Pons (tissue), 1 donor: ENCODE data around the gene SECISBP2.

Experiments
- DNase-seq: peaks from one replicate; pipeline ENCODE4 v3.0.0-alpha.2; 2016; ENCODE audit warnings: low spot score

SECISBP2 gene

GRCh38 chr9:89383030-89383720 is 64.9 kb downstream of the SECISBP2 start:
- DNase-seq = no peak

DNA sequence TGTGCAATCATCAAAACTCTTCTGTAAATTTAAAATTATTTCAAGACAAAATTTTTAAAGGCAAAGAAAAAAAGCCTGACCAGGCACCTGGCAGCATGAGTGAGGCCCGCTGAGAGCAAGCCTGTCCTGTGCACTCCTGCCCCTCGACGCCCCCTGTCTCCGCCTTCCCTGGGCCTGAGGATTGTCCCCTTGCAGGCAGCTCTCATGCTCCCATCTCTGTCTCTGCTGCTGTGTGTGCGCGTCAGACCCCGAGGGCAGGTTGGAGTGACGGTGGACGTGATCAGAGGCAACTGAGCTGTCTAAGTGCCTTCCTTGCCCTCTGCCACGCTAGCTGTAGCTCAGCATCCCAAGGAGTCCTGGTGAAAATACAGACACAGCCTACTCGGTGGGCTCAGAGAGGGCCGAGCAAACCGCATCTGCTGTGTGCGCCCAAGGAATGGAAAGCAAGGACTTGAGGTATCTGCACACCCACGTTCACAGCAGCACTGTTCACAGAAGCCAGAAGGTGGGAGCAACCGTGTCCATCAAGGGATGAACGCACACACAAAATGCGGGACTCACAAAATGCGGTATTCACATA is 65.5 kb downstream of the SECISBP2 start:
- no peak for DNase-seq

- DNase-seq = no peak
Measured at GRCh38 chr9:89384783-89385182, 66.5 kb downstream of the SECISBP2 start.

DNA sequence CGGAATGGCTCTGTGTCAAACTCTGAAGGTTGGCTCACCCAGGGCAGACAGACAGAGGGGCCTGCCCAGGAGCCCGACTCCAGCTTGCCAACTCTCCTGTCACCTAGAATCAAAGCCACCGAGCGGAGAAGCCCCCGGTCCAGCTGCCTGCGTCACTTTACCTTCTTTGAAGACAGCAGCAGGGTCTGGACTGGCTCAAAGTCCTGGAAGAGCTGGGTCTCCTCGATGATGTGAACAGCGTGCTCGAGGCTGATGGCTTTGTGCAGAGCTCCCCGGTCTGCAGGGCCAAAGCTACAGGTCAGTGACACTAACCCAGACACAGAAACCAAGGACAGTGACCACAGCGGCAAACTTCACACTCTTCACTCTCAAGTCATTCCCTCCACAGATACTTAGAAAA is 67.9 kb downstream of the SECISBP2 start:
- DNase-seq = no peak

DNA sequence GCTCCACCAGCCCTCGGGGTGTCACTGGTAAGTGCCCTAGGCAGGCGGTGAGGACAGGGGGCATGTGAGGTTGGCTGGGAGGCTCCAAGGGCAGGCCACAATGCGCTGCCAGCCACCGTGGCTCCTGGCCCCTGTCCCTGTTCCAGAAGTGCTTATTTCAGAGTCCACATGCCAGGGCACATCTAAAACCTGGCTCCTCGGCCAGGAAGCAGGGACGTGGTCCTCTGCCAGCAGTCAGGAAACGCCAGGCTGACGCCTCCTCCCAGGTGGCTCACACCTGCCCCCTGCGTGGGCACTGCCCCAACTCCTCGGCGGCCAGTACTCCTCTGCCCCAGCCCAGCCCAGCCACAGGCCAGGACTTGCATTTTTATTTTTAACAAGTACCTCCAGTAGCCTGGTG is 68.5 kb downstream of the SECISBP2 start:
- DNase-seq = no peak

GRCh38 chr9:89387197-89387849 is 69.0 kb downstream of the SECISBP2 start:
- no peak for DNase-seq

GRCh38 chr9:89388084-89388867 is 70.0 kb downstream of the SECISBP2 start:
- peak; percentile 89 for DNase-seq

GRCh38 chr9:89388868-89389177 is 70.5 kb downstream of the SECISBP2 start:
- DNase-seq = no peak

DNA sequence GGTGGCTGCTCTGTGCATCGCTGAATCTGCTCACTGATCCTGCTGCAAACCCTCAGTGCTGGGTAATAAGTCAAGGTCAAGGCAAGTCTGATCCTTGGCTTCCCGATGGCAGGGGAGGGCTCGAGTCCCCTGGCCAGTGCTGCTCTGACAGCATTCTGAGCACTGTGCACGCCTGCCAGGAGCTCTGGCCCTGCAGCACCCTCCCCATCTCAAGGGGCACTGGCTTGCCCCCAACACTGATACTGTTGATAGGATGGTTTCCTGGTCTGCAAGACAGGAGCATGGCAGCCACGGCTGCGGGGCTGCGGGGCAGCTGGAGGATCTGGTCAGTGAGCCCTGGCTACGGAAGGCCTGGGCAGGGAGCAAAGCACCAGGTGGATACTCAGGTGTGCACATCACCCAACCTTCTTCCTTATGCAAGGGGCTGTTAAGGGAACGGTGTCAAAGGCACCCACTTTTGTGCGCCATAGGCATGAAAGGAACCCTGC is 71.8 kb downstream of the SECISBP2 start:
- DNase-seq = no peak

DNA sequence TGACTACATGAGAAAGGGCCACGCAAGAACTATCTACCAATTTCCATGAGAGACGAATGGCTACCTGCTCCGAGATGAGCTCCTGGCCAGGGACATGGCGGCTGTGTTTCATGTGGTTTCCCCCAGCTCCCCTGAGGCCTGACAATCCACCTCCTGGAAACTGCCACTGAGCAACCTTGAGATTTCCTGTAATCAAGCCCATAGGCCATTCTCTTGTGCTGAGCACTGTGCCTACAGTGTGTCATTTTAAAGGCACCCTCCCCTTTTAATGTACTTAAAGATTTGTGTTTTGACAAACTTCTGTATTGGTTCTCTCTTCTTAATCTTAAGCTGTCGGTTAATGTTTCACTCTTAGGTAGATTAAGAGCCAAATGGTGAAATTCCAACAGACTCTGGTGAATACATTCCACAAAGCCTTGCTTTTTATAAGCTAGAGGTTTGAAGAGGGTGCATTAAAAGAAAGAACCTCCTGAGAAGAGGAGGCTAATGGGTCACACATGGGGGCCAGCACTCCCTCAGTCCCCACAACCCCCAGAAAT is 72.3 kb downstream of the SECISBP2 start:
- DNase-seq = no peak

GRCh38 chr9:89391585-89391984 is 73.3 kb downstream of the SECISBP2 start:
- DNase-seq = no peak

DNA sequence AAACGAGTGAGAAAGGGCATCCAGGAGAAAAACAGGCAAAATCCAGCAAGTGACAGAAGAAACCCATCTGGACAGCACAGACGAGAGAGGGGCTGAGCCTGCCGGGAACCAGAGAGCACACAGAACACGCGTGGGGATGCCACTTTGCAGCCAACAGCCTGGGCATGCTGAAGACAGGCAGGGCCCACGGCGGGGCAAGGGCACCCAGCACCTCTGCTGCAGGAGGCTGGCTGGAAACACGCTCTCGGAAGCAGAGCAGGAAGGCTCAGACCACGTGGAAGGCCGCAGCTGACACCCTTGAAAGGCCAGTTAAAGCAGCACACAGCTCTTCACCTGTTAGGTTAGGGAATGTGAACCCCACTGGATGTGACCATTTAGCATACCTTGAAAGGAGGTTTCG is 76.1 kb downstream of the SECISBP2 start:
- DNase-seq = no peak

GRCh38 chr9:89395931-89396710 is 77.8 kb downstream of the SECISBP2 start:
- DNase-seq = no peak

DNA sequence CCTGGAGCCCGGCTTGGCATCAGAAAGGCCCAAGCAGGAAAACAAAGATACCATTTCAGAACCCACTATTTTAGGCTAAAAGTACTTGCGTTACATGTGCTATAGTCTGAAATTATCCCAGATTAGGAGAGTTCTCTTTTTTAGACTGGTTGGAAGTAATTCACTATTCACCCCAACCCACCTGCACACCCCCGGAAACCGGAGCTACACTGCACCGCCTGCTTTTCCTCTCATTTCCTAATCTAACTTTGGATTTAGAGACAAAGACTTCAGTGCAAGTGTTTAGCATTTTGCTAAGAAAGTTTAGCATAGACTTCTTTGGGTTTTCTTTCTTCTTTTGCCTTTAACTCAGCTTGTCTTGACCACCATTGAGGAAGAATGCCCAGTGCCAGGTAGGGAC is 79.2 kb downstream of the SECISBP2 start:
- no peak for DNase-seq

DNA sequence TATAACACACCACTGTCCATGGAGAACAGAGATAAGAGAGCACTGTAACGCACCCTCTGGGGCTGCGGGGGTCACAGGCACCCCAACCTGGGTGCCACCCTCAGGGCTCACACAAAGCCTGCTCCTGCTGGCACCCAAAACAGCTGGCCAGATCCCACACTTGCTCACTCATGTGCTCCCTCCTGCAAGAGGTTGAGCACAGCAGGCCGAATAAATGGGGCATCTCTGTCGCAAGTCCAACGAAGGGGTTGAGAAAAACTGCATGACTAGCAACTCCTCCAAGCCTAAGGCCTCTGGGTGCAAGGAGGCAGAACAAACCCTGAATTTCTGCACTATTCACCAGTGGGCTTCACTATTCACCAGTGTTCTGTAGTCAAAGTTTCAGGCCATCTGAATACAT is 80.3 kb downstream of the SECISBP2 start:
- no peak for DNase-seq

DNA sequence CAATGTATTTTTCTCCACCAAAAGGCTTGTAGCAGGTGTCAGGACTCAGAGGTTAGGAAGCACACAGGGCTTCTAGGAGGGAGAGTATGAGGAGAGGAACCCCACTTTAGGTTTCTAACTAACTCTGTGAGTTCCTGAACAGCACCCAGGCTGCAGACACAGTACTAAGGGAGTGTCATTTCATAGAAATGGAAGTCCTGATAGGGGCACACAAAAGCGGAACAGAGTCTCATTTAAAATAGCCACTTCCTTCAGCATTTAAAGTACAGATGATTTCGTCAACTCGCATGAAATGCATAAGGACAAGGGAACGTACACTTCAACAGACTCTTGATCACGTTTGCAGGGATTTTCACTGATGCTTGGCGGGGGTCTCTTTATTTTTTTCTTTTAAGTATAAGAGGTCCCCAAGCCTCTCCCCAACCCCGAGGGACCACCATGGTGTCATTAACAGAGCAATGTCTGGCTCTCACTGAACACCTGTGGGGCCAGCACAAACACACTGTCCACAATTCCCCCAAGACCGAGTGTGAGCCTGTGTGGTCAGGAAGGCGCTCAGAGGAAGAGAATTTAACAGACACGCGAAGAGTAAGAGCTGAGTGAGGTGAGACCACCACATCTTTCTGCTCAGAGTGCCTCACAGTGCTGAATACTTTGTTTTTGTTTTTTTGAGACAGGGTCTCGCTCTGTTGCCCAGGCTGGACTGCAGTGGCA is 82.3 kb downstream of the SECISBP2 start:
- DNase-seq = peak; percentile 84

DNA sequence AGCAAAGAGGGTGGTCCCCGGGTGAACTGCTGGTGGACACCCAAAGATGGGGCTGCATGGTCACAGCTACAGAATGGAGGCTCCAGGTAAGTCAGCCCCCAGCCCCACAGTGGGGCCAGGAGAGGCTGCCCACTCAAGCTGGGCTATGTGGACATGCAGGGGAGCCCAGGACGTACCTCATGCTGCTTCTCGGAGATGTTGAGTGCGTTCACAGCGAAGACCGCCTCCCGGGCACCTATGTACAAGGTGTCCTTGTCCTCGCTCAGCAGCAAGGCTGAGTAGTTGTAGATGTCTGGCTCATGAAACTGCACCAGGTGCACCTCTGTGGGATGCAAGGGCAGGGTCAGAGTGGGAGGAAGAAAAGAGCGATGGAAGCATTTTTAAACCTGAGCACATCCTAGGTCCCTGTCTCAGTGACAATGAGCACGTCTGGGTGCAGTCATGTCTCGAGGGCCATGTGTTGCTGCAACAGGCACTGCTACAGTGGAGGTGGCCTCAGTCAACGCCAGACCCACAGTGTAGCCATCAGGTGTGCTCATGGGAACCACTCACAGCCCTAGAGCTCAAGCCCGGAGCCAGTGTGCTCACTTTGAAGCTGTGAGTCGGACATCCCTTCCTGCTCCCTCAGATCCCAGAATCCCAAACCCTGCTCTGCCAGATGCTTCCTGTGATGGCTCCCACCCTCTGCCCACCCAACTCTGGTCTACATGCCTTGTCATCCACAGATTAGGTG is 84.6 kb downstream of the SECISBP2 start:
- DNase-seq = no peak

DNA sequence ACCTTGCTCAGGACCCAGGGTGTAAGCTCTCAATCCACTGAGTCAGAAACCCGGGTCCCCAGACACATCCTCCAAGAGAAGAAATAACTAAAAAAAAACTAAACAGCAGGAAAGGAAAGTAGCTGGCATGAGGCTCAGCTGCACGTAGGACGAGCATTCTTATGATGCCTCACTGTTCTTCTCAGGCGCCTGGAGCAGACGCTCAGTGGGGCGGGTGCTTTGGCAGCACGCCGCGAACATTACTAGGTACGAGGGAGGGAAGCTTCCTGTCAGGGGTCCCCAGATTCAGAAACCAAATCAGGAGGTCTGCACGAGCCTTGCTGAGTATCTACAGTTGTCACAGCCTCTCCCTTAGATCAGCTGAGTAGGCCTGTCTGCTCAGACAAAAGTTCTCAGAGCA is 85.8 kb downstream of the SECISBP2 start:
- no peak for DNase-seq

- DNase-seq = peak; percentile 76
Measured at GRCh38 chr9:89405826-89406225, 87.5 kb downstream of the SECISBP2 start.

- DNase-seq = no peak
Measured at GRCh38 chr9:89407070-89407469, 88.8 kb downstream of the SECISBP2 start.
